Endothelial cell of umbilical vein (primary cell): ENCODE data around the gene CDH20. TPM values are rescaled to one million over a fixed set of nuclear protein-coding genes. Genes with fewer than 3 reads are reported as not detected.

Experiments used
- BruUV-seq: library from RNA; stranded (reverse); fragments of 400-500 nt; replicated peaks from 2 replicates; lab custom pipeline; 2021; lab: Mats Ljungman, UMichigan
- CTCF ChIA-PET: fragments of 300-600, 350-600 bp; sonication (Branson Sonifier 250); formaldehyde crosslinking; loops from one replicate; lab custom pipeline; 2021; ENCODE audit warnings: antibody characterized with exemption, inconsistent platforms; lab: Charles Lee
- POLR2A ChIA-PET: fragments of 300-600, 350-600 bp; sonication (Branson Sonifier 250); formaldehyde crosslinking; loops from one replicate; lab custom pipeline; 2021; ENCODE audit warnings: antibody characterized with exemption, inconsistent platforms; lab: Charles Lee
- DNase-seq: peaks from one replicate; pipeline ENCODE4 v3.0.0-alpha.2; 2011; ENCODE audit warnings: low read depth, low spot score
- FAIRE-seq: peaks from 2 replicates; lab custom pipeline; 2011; peaks lifted over from hg19 to GRCh38; lab: Jason Lieb, UNC
- H2AFZ ChIP-seq: 2 replicates; pipeline ENCODE4 v1.6.0; 2012; ENCODE audit warnings: low read depth, low read length, control low read depth, inconsistent platforms
- H3K27ac ChIP-seq: 2 replicates; pipeline ENCODE4 v1.5.1; 2011; ENCODE audit warnings: low read depth, mild to moderate bottlenecking, control low read depth, low read length, moderate library complexity; ENCODE audit not compliant: insufficient read depth
- H3K27me3 ChIP-seq, 2 experiments: 2 replicates each; pipeline versions ENCODE4 v1.6.0 to v1.6.1; 2011; ENCODE audit warnings: low read length in 2 of 2, mixed read lengths in 1 of 2; ENCODE audit not compliant: control insufficient read depth in 2 of 2, insufficient read depth in 2 of 2
- H3K36me3 ChIP-seq, 2 experiments: 2 replicates in 1 of 2; 3 replicates in 1 of 2; pipeline ENCODE4 v1.5.1; 2011; ENCODE audit warnings: low read length in 2 of 2, mild to moderate bottlenecking in 1 of 2, moderate library complexity in 1 of 2; ENCODE audit not compliant: control insufficient read depth in 2 of 2, insufficient read depth in 2 of 2; ENCODE audit errors: extremely low read depth in 1 of 2
- H3K4me1 ChIP-seq: 3 replicates; pipeline ENCODE4 v1.5.1; 2011; ENCODE audit warnings: mild to moderate bottlenecking, low read length; ENCODE audit not compliant: control insufficient read depth, insufficient read depth; ENCODE audit errors: extremely low read depth
- H3K4me2 ChIP-seq: 2 replicates; pipeline ENCODE4 v1.6.1; 2011; ENCODE audit warnings: low read length, control low read depth, mixed read lengths; ENCODE audit not compliant: insufficient read depth
- H3K4me3 ChIP-seq, 3 experiments: fragments of 200-600 bp in 1 of 3; sonication (generic), shearing (Covaris generic) in 1 of 3; replicated peaks in 1 of 3; 2 replicates each; pipeline ENCODE4 v1.5.1; 2011 to 2016; ENCODE audit warnings: control low read depth in 3 of 3, low read length in 3 of 3, mild to moderate bottlenecking in 2 of 3, inconsistent platforms in 1 of 3, low read depth in 1 of 3, moderate library complexity in 1 of 3; ENCODE audit not compliant: insufficient read depth in 1 of 3
- H3K79me2 ChIP-seq: 2 replicates; pipeline ENCODE4 v1.6.0; 2012; ENCODE audit warnings: low read length, inconsistent platforms; ENCODE audit not compliant: control insufficient read depth, insufficient read depth
- H3K9ac ChIP-seq: replicated peaks from 2 replicates; pipeline ENCODE3; 2011; ENCODE audit warnings: low read length, control low read depth; ENCODE audit not compliant: insufficient read depth; ENCODE audit errors: extremely low read depth
- H3K9me1 ChIP-seq: replicated peaks from 3 replicates; pipeline ENCODE4 v1.6.0; 2011; ENCODE audit warnings: mild to moderate bottlenecking, low read length; ENCODE audit not compliant: control insufficient read depth, insufficient read depth; ENCODE audit errors: extremely low read depth
- H3K9me3 ChIP-seq: replicated peaks from 2 replicates; pipeline ENCODE4 v1.5.1; 2012; ENCODE audit warnings: low read length, inconsistent platforms; ENCODE audit not compliant: control insufficient read depth, insufficient read depth
- H4K20me1 ChIP-seq: replicated peaks from 2 replicates; pipeline ENCODE3; 2011; ENCODE audit warnings: mild to moderate bottlenecking, low read length; ENCODE audit not compliant: control insufficient read depth, insufficient read depth; ENCODE audit errors: extremely low read depth
- CTCF ChIP-seq, 2 donors: IDR thresholded peaks; 1 replicate in 1 of 2; 2 replicates in 1 of 2; pipeline ENCODE4 v1.5.1; 2011; ENCODE audit warnings: low read length in 2 of 2, mild to moderate bottlenecking in 2 of 2, moderate library complexity in 2 of 2, control low read depth in 1 of 2, inconsistent platforms in 1 of 2, low read depth in 1 of 2; ENCODE audit not compliant: insufficient read depth in 1 of 2; ENCODE audit errors: extremely low read depth in 1 of 2
- EZH2 ChIP-seq: IDR thresholded peaks from 2 replicates; pipeline ENCODE4 v1.6.1; 2012; ENCODE audit warnings: borderline replicate concordance, low read depth, mild to moderate bottlenecking, moderate library complexity, low read length, inconsistent platforms; ENCODE audit not compliant: severe bottlenecking
- FOS ChIP-seq: IDR thresholded peaks from 2 replicates; pipeline ENCODE4 v1.6.1; 2011; ENCODE audit warnings: mild to moderate bottlenecking, low read length, moderate library complexity, borderline replicate concordance; ENCODE audit not compliant: insufficient read depth
- GATA2 ChIP-seq: IDR thresholded peaks from 2 replicates; pipeline ENCODE4 v1.7.0; 2011; ENCODE audit warnings: low read depth, mild to moderate bottlenecking, moderate library complexity, mixed read lengths, low read length; ENCODE audit not compliant: insufficient read length, insufficient read depth
- JUN ChIP-seq: IDR thresholded peaks from 2 replicates; pipeline ENCODE4 v1.6.1; 2011; ENCODE audit warnings: borderline replicate concordance, low read depth; ENCODE audit not compliant: insufficient read length, insufficient read depth
- MAX ChIP-seq: IDR thresholded peaks from 2 replicates; pipeline ENCODE4 v1.6.1; 2011; ENCODE audit not compliant: insufficient read depth, insufficient read length
- MYC ChIP-seq: IDR thresholded peaks from one replicate; pipeline ENCODE4 v1.6.1; 2011; ENCODE audit warnings: mild to moderate bottlenecking, low read depth, low read length
- POLR2A ChIP-seq: IDR thresholded peaks from 2 replicates; pipeline ENCODE4 v1.6.1; 2012; ENCODE audit warnings: low read depth, mild to moderate bottlenecking, control low read depth, low read length
- POLR2AphosphoS5 ChIP-seq: IDR thresholded peaks from 2 replicates; pipeline ENCODE4 v1.6.1; 2012; ENCODE audit warnings: low read depth, mild to moderate bottlenecking, control low read depth, low read length, moderate library complexity; ENCODE audit not compliant: insufficient read depth
- dilution Hi-C: fragments of 300-500 bp; cut with MboI; formaldehyde crosslinking; loops from one replicate; pipeline ENCODE4 v1.15.0; 2019; ENCODE audit warnings: low sequenced_read_pairs; ENCODE audit not compliant: extremely low pct_ligation_motif_present
- intact Hi-C: fragments of 100-400 bp; cut with micrococcal nuclease; formaldehyde crosslinking; loops from one replicate; pipeline ENCODE4 v1.10.0; 2022
- polyA plus RNA-seq, 4 experiments: library from polyadenylated mRNA; depleted of rRNA in 3 of 4; stranded (reverse) in 3 of 4; unstranded in 1 of 4; fragments of >200 nt; gene quantifications; 2 replicates each; pipeline versions ENCODE4 v1.2.1 to v1.2.3, GENCODE V29; 2011 to 2012; ENCODE audit warnings: missing spikeins in 1 of 4
- total RNA-seq: library from RNA; stranded (reverse); gene quantifications from 2 replicates; pipeline ENCODE4 v1.2.3, GENCODE V29; 2021

Gene CDH20
- total and polyA plus RNA-seq, 2 donors (not counting 3 experiments of a cell fraction or from before 2014, with no cell fraction given): not detected

- H3K4me3 ChIP-seq: no peak overlapping the region
- no peak overlapping the region for H3K4me2 ChIP-seq
- H4K20me1 ChIP-seq: no peaks in the 10 kb centered on the region
- H3K9me3 ChIP-seq: no peaks in the 10 kb centered on the region
- dilution Hi-C loops (no loop called here), intact Hi-C loops (no loop called here)
- no TSS peak for BruUV-seq
- H3K4me1 ChIP-seq: no peaks in the 10 kb centered on the region
- no peak for DNase-seq
- H3K27me3 ChIP-seq: no peaks in the 10 kb centered on the region
- FAIRE-seq: no peak
- ChIA-PET POLR2A (no interaction called here), CTCF (interaction anchor here (1.0 to 2.0 kb wide), 2 partner anchors 35 to 98 kb away, joined by 3 to 5 read pairs; no protein-coding TSS in a partner anchor)
- no peak overlapping the region for H3K27ac ChIP-seq
- H3K36me3 ChIP-seq: no peaks in the 10 kb centered on the region
- H3K9me1 ChIP-seq: no peaks in the 10 kb centered on the region
- H3K9ac ChIP-seq: no peak overlapping the region
- TF ChIP-seq MAX (no peak), POLR2AphosphoS5 (no peak), JUN (no peak), MYC (no peak), FOS (no peak), CTCF (IDR thresholded peaks at IDR 0.05; ENCODE audit: extremely low read depth in 1 of 2, insufficient read depth in 1 of 2, low read depth in 1 of 2, low read length in 2 of 2) (no peak), GATA2 (no peak), POLR2A (no peak), EZH2 (no peak)
- no peak overlapping the region for H2AFZ ChIP-seq
- no peaks in the 10 kb centered on the region for H3K79me2 ChIP-seq
Measured at GRCh38 chr18:61419763-61420162, 86.5 kb downstream of the CDH20 start.
